Natural killer cell treated with Interleukin-12 subunit alpha and Interleukin-12 subunit beta and Interleukin-15 and Interleukin-18, amount 100 ng/mL, for 72 hours (primary cell): ENCODE data around the gene EXOG. TPM values are rescaled to one million over a fixed set of nuclear protein-coding genes. Genes with fewer than 3 reads are reported as not detected.
"Not testable (repeated sequence)": the region's sequence is repeated elsewhere in the genome, so short reads cannot be mapped to it uniquely, and the experiment has no call there.

Experiments used
- ATAC-seq, 2 donors: fragments of 150-1000 bp; cut with Tn5 transposase in 1 of 2; sonication (Bioruptor Pico), chemical (Tn5 transposase) in 1 of 2; 2 replicates each; pipeline ENCODE4 v1.10.0; 2021
- DNase-seq: peaks from one replicate; pipeline ENCODE4 v3.0.0; 2022; ENCODE audit warnings: low spot score
- H3K27ac Mint-ChIP-seq, 2 donors: 1 replicate in 1 of 2; 2 replicates in 1 of 2; pipeline ENCODE4 v1.8.0; 2022; ENCODE audit warnings: mixed read lengths in 2 of 2, mild to moderate bottlenecking in 1 of 2, moderate library complexity in 1 of 2
- H3K27me3 Mint-ChIP-seq, 2 donors: 1 replicate in 1 of 2; 2 replicates in 1 of 2; pipeline ENCODE4 v1.8.0; 2022; ENCODE audit warnings: mixed read lengths in 2 of 2
- H3K36me3 Mint-ChIP-seq: one replicate; pipeline ENCODE4 v1.8.0; 2022; ENCODE audit warnings: mixed read lengths
- H3K4me1 Mint-ChIP-seq, 2 donors: 1 replicate in 1 of 2; 2 replicates in 1 of 2; pipeline ENCODE4 v1.8.0; 2022; ENCODE audit warnings: low read depth in 2 of 2, mixed read lengths in 2 of 2, mild to moderate bottlenecking in 1 of 2
- H3K4me3 Mint-ChIP-seq: one replicate; pipeline ENCODE4 v1.8.0; 2022; ENCODE audit warnings: mixed read lengths
- H3K9me3 Mint-ChIP-seq: 2 replicates; pipeline ENCODE4 v1.8.0; 2022; ENCODE audit warnings: mixed read lengths
- total RNA-seq, 2 donors: library from RNA; stranded (reverse); gene quantifications; one replicate each; pipeline ENCODE4 v1.2.3, GENCODE V29; 2022

The EXOG gene
- total RNA-seq, 2 donors from 2014 or later: 33.6 to 36.3 TPM

- no peak overlapping the region for H3K4me3 Mint-ChIP-seq
- DNase-seq (no peak), ATAC-seq (no peak)
- no peaks in the 10 kb centered on the region for H3K9me3 Mint-ChIP-seq
- H3K4me1 Mint-ChIP-seq: no peaks in the 10 kb centered on the region
- no peak overlapping the region for H3K27ac Mint-ChIP-seq
- H3K27me3 Mint-ChIP-seq: peaks cover 0 to 2% of the 10 kb centered on the region in 2 donors
- H3K36me3 Mint-ChIP-seq: no peaks in the 10 kb centered on the region
Observed at GRCh38 chr3:38563070-38563885, 67.1 kb downstream of the EXOG start.

- DNase-seq: no peak
- Mint-ChIP-seq H3K36me3 (no peaks in the 10 kb centered on the region), H3K9me3 (no peaks in the 10 kb centered on the region), H3K27me3 (peaks cover 0 to 2% of the 10 kb centered on the region in 2 donors), H3K27ac (no peak overlapping the region), H3K4me3 (no peak overlapping the region), H3K4me1 (no peaks in the 10 kb centered on the region)
- no peak for ATAC-seq
Observed at GRCh38 chr3:38563886-38564270, 67.7 kb downstream of the EXOG start.

- H3K36me3 Mint-ChIP-seq: no peaks in the 10 kb centered on the region
Observed at GRCh38 chr3:38564631-38565338, 68.6 kb downstream of the EXOG start.

GRCh38 chr3:38565339-38566214 is 69.4 kb downstream of the EXOG start:
- H3K27me3 Mint-ChIP-seq: peaks cover 0 to 2% of the 10 kb centered on the region in 2 donors
- no peaks in the 10 kb centered on the region for H3K36me3 Mint-ChIP-seq
- no peak overlapping the region for H3K4me3 Mint-ChIP-seq
- no peak for DNase-seq
- ATAC-seq: peak; percentile 17 to 28
- H3K4me1 Mint-ChIP-seq: no peaks in the 10 kb centered on the region
- no peaks in the 10 kb centered on the region for H3K9me3 Mint-ChIP-seq
- no peak overlapping the region for H3K27ac Mint-ChIP-seq

More at GRCh38 chr3:38564631-38565338, 68.6 kb downstream of the EXOG start:
- H3K4me1 Mint-ChIP-seq: no peaks in the 10 kb centered on the region
- peaks cover 0 to 2% of the 10 kb centered on the region in 2 donors for H3K27me3 Mint-ChIP-seq
- no peak overlapping the region for H3K4me3 Mint-ChIP-seq
- H3K27ac Mint-ChIP-seq: no peak overlapping the region
- no peaks in the 10 kb centered on the region for H3K9me3 Mint-ChIP-seq
- DNase-seq: no peak
- peak in 1 of 2 donors; percentile 41 for ATAC-seq

GRCh38 chr3:38566215-38566528 is 70.0 kb downstream of the EXOG start:
- ATAC-seq (peak in 1 of 2 donors; percentile 8), DNase-seq (no peak)
- H3K27ac Mint-ChIP-seq: no peak overlapping the region
- no peaks in the 10 kb centered on the region for H3K36me3 Mint-ChIP-seq
- no peak overlapping the region for H3K4me3 Mint-ChIP-seq
- H3K27me3 Mint-ChIP-seq: peaks cover 0 to 5% of the 10 kb centered on the region in 2 donors
- H3K9me3 Mint-ChIP-seq: no peaks in the 10 kb centered on the region
- no peaks in the 10 kb centered on the region for H3K4me1 Mint-ChIP-seq

GRCh38 chr3:38566794-38567193 is 70.7 kb downstream of the EXOG start:
- H3K4me3 Mint-ChIP-seq, H3K27ac Mint-ChIP-seq, H3K9me3 Mint-ChIP-seq, ATAC-seq, H3K27me3 Mint-ChIP-seq, DNase-seq, H3K4me1 Mint-ChIP-seq, H3K36me3 Mint-ChIP-seq: not testable (repeated sequence)

- Mint-ChIP-seq H3K27me3 (peaks cover 0 to 3% of the 10 kb centered on the region in 2 donors), H3K36me3 (no peaks in the 10 kb centered on the region), H3K9me3 (no peaks in the 10 kb centered on the region), H3K4me3 (no peak overlapping the region), H3K27ac (no peak overlapping the region), H3K4me1 (no peaks in the 10 kb centered on the region)
- ATAC-seq: no peak
- no peak for DNase-seq
Observed at GRCh38 chr3:38567498-38567897, 71.4 kb downstream of the EXOG start.

- no peaks in the 10 kb centered on the region for H3K36me3 Mint-ChIP-seq
- no peak overlapping the region for H3K27ac Mint-ChIP-seq
- DNase-seq: no peak
- no peak for ATAC-seq
- no peaks in the 10 kb centered on the region for H3K9me3 Mint-ChIP-seq
- H3K4me3 Mint-ChIP-seq: no peak overlapping the region
- H3K4me1 Mint-ChIP-seq: no peaks in the 10 kb centered on the region
- H3K27me3 Mint-ChIP-seq: peaks cover 0 to 10% of the 10 kb centered on the region in 2 donors
Observed at GRCh38 chr3:38573111-38573510, 77.0 kb downstream of the EXOG start.

- H3K9me3 Mint-ChIP-seq: no peaks in the 10 kb centered on the region
- DNase-seq (no peak), ATAC-seq (no peak)
- no peak overlapping the region for H3K4me3 Mint-ChIP-seq
- H3K4me1 Mint-ChIP-seq: no peaks in the 10 kb centered on the region
- H3K27ac Mint-ChIP-seq: no peak overlapping the region
- H3K27me3 Mint-ChIP-seq: peaks cover 0 to 10% of the 10 kb centered on the region in 2 donors
- no peaks in the 10 kb centered on the region for H3K36me3 Mint-ChIP-seq
Observed at GRCh38 chr3:38573556-38573955, 77.4 kb downstream of the EXOG start.

- H3K4me1 Mint-ChIP-seq: no peaks in the 10 kb centered on the region
- H3K36me3 Mint-ChIP-seq: no peaks in the 10 kb centered on the region
- peak in 1 of 2 donors; percentile 38 for ATAC-seq
- no peaks in the 10 kb centered on the region for H3K9me3 Mint-ChIP-seq
- peaks cover 0 to 10% of the 10 kb centered on the region in 2 donors for H3K27me3 Mint-ChIP-seq
- no peak overlapping the region for H3K27ac Mint-ChIP-seq
- DNase-seq: no peak
- no peak overlapping the region for H3K4me3 Mint-ChIP-seq
Observed at GRCh38 chr3:38574411-38575278, 78.5 kb downstream of the EXOG start.

- ATAC-seq: no peak
- DNase-seq: no peak
- H3K27me3 Mint-ChIP-seq: peaks cover 0 to 10% of the 10 kb centered on the region in 2 donors
Observed at GRCh38 chr3:38575279-38575843, 79.2 kb downstream of the EXOG start.

More at GRCh38 chr3:38575279-38575843, 79.2 kb downstream of the EXOG start:
- Mint-ChIP-seq H3K36me3 (no peaks in the 10 kb centered on the region), H3K4me1 (no peaks in the 10 kb centered on the region), H3K9me3 (no peaks in the 10 kb centered on the region), H3K27ac (no peak overlapping the region), H3K4me3 (no peak overlapping the region)
